Endodermal cell (in vitro differentiated cells): Measurements from ENCODE around the gene MRPS24. TPM values are rescaled to one million over a fixed set of nuclear protein-coding genes. Genes with fewer than 3 reads are reported as not detected.

Experiments used
- DNase-seq: peaks from one replicate; pipeline ENCODE4 v3.0.0-alpha.2; 2017
- H3K27ac ChIP-seq: 2 replicates; pipeline ENCODE4 v1.5.1; 2013; ENCODE audit warnings: mild to moderate bottlenecking, low read depth, low read length, moderate library complexity
- H3K27me3 ChIP-seq: 2 replicates; pipeline ENCODE4 v1.6.1; 2013; ENCODE audit warnings: mild to moderate bottlenecking, low read length, moderate library complexity; ENCODE audit not compliant: insufficient read depth, control insufficient read depth, poor library complexity, severe bottlenecking
- H3K36me3 ChIP-seq: 2 replicates; pipeline ENCODE4 v1.7.0; 2013; ENCODE audit warnings: mild to moderate bottlenecking, low read length, moderate library complexity; ENCODE audit not compliant: control insufficient read depth, insufficient read depth
- H3K4me1 ChIP-seq: one replicate; pipeline ENCODE4 v1.7.0; 2013; ENCODE audit warnings: low read length; ENCODE audit not compliant: control insufficient read depth, insufficient read depth
- H3K4me3 ChIP-seq: 2 replicates; pipeline ENCODE4 v1.5.1; 2013; ENCODE audit warnings: mild to moderate bottlenecking, low read length, moderate library complexity
- H3K9ac ChIP-seq: 2 replicates; pipeline ENCODE4 v1.6.1; 2013; ENCODE audit warnings: mild to moderate bottlenecking, low read length, moderate library complexity; ENCODE audit not compliant: poor library complexity, severe bottlenecking; ENCODE audit errors: extremely low read depth
- H3K9me3 ChIP-seq: 2 replicates; pipeline ENCODE4 v1.6.1; 2013; ENCODE audit warnings: mild to moderate bottlenecking, low read length, moderate library complexity; ENCODE audit not compliant: control insufficient read depth
- H3K27ac Mint-ChIP-seq: 2 replicates; pipeline ENCODE4 v1.8.0; 2020; ENCODE audit warnings: mixed read lengths
- H3K27me3 Mint-ChIP-seq: 2 replicates; pipeline ENCODE4 v1.8.0; 2021; ENCODE audit warnings: mild to moderate bottlenecking, mixed read lengths; ENCODE audit not compliant: insufficient read depth
- H3K36me3 Mint-ChIP-seq: 2 replicates; pipeline ENCODE4 v1.8.0; 2020; ENCODE audit warnings: low read depth, mixed read lengths
- H3K4me1 Mint-ChIP-seq: 2 replicates; pipeline ENCODE4 v1.8.0; 2020; ENCODE audit warnings: mixed read lengths
- H3K4me3 Mint-ChIP-seq: 2 replicates; pipeline ENCODE4 v1.8.0; 2020; ENCODE audit warnings: mild to moderate bottlenecking, moderate library complexity, mixed read lengths
- H3K9me3 Mint-ChIP-seq: 2 replicates; pipeline ENCODE4 v1.8.0; 2020; ENCODE audit warnings: mild to moderate bottlenecking, mixed read lengths
- WGBS, 2 experiments: methylation state at CpG; one replicate each; pipeline versions ENCODE4 v1.1.5 to v1.1.7; 2013; ENCODE audit warnings: missing lambda C conversion rate in 2 of 2, mixed read lengths in 1 of 2; ENCODE audit not compliant: insufficient coverage in 1 of 2, insufficient read length in 1 of 2; 5-methylcytosine and 5-hydroxymethylcytosine counted together
- total RNA-seq, 2 donors: library from RNA; stranded (reverse); fragmentation: NEBNext Ultra II Directional in 1 of 2; extraction: Animal tissue kit (Norgen Biotek cat#: 25700) in 1 of 2; gene quantifications; 2 replicates in 1 of 2; 3 replicates in 1 of 2; pipeline ENCODE4 v1.2.1, GENCODE V29; 2021
- TF ChIP-seq, protein P1 (sequence below): fragments of 200-600 bp; sonication (generic); conservative IDR thresholded peaks from 2 replicates; pipeline ENCODE4 v1.5.0; 2021; ENCODE audit warnings: antibody characterized with exemption, mild to moderate bottlenecking

Gene MRPS24
- total RNA-seq, 2 donors from 2014 or later = 86.5 to 91.0 TPM

DNA sequence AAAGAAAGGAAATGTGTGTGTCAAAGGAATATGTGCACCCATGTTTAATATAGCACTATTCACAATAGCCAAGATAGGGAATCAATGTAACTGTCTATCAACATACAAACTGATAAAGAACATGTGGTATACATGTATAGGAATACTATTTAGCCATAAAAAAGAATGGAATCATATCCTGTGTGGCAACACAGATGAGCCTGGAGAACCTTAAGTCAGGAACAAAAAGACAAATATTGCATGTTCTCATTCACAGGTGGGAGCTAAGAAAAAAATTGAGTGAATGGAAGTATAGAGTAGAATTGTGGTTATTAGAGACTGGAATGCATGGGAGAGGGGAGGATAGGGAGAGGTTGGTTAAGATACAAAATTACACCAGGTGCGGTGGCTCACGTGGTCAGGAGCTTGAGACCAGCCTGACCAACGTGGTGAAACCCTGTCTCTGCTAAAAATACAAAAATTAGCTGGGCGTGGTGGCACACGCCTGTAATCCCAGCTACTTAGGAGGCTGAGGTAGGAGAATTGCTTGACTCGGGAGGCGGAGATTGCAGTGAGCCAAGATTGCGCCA, 26.6 kb upstream of the MRPS24 start:
- Histone ChIP-seq H3K9ac (no peak overlapping the region), H3K36me3 (peaks cover 4% of the 10 kb centered on the region), H3K27ac (no peak overlapping the region), H3K9me3 (no peaks in the 10 kb centered on the region), H3K27me3 (no peaks in the 10 kb centered on the region), H3K4me3 (no peak overlapping the region), H3K4me1 (no peaks in the 10 kb centered on the region)
- WGBS, 2 experiments = 92 to 95% methylated on average over 4 to 8 of the region's 8 CpGs
- Mint-ChIP-seq H3K27ac (no peak overlapping the region), H3K9me3 (no peaks in the 10 kb centered on the region), H3K36me3 (peaks cover 4% of the 10 kb centered on the region), H3K27me3 (no peaks in the 10 kb centered on the region), H3K4me1 (peaks cover 1% of the 10 kb centered on the region), H3K4me3 (no peak overlapping the region)
- TF ChIP-seq, protein P1, sequence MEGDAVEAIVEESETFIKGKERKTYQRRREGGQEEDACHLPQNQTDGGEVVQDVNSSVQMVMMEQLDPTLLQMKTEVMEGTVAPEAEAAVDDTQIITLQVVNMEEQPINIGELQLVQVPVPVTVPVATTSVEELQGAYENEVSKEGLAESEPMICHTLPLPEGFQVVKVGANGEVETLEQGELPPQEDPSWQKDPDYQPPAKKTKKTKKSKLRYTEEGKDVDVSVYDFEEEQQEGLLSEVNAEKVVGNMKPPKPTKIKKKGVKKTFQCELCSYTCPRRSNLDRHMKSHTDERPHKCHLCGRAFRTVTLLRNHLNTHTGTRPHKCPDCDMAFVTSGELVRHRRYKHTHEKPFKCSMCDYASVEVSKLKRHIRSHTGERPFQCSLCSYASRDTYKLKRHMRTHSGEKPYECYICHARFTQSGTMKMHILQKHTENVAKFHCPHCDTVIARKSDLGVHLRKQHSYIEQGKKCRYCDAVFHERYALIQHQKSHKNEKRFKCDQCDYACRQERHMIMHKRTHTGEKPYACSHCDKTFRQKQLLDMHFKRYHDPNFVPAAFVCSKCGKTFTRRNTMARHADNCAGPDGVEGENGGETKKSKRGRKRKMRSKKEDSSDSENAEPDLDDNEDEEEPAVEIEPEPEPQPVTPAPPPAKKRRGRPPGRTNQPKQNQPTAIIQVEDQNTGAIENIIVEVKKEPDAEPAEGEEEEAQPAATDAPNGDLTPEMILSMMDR = no peak
- no peak for DNase-seq

DNA sequence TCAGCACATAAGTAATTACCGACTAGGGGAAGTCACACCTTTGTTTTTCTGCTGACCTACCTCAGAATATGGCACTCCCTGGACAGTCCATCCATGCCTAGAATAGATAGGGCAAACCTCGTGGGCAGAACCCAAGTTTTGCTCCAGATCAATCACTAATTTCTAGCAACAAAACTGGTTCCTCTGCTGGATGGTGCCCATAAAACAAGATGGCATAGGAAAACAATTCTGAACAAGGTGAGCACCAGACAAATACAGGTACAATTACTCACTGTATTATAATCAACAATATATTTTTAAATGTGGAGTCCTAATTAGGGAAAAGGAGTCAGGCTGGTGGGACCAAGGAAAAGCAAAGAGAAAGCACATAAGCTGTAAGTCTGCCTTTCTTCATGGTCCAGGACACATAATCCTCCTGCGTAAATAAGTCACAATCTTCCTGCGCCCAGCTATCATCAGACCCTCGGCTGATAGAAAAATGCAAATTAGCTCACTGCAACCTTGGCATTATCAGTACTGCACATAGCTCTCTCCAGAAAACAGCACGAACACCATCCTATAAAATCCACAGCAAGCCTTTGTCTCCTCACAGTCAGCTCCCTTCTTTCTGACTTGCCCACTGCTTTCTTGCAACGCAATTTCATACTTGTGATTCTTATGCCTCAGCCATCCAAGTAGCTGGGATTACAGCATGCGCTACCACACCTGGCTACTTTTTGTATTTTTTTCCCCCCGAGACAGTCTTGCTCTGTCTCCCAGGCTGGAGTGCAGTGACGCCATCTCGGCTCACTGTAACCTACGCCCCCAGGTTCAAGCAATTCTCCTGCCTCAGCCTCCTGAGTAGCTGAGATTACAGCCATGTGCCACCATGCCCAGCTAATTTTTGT, 22.0 kb upstream of the MRPS24 start:
- 91 to 94% methylated on average over 11 to 12 of the region's 12 CpGs for WGBS, 2 experiments

DNA sequence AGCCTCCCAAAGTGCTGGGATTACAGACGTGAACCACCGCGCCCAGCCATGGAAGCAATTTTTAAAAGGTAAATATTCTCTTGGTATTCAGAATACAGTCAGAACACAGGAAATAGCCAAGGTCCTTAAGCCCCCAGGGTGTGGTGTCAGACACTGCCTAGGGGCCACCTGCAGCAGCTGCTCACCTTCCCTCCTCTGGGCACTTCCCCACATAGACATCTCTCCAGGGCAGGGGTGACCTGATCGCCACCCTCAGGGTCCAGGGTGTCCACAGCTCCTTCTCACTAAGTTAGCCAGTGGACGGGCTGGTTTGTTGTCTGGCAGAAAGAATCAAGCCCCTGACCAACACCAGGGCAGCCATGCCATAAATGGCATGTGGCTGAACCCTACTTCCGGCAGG, 21.2 kb upstream of the MRPS24 start:
- no peak overlapping the region for H3K4me3 Mint-ChIP-seq
- no peak overlapping the region for H3K27ac Mint-ChIP-seq
- TF ChIP-seq, protein P1 = no peak
- no peaks in the 10 kb centered on the region for H3K9me3 ChIP-seq
- H3K4me1 Mint-ChIP-seq = peaks cover 1% of the 10 kb centered on the region
- H3K27me3 Mint-ChIP-seq = no peaks in the 10 kb centered on the region
- H3K9ac ChIP-seq = no peak overlapping the region
- H3K4me3 ChIP-seq = no peak overlapping the region
- H3K36me3 ChIP-seq = peaks cover 8% of the 10 kb centered on the region
- H3K4me1 ChIP-seq = no peaks in the 10 kb centered on the region
- peaks cover 14% of the 10 kb centered on the region for H3K36me3 Mint-ChIP-seq
- H3K27ac ChIP-seq = no peak overlapping the region
- 95 to 96% methylated on average over 4 to 6 of the region's 6 CpGs for WGBS, 2 experiments
- no peaks in the 10 kb centered on the region for H3K9me3 Mint-ChIP-seq
- no peak for DNase-seq
- no peaks in the 10 kb centered on the region for H3K27me3 ChIP-seq

More for the DNA sequence above, 22.0 kb upstream of the MRPS24 start:
- Mint-ChIP-seq H3K27me3 (no peaks in the 10 kb centered on the region), H3K4me3 (no peak overlapping the region), H3K4me1 (peaks cover 1% of the 10 kb centered on the region), H3K36me3 (peaks cover 9% of the 10 kb centered on the region), H3K9me3 (no peaks in the 10 kb centered on the region), H3K27ac (no peak overlapping the region)
- H3K4me1 ChIP-seq = no peaks in the 10 kb centered on the region
- TF ChIP-seq, protein P1 = no peak
- H3K9me3 ChIP-seq = no peaks in the 10 kb centered on the region
- H3K9ac ChIP-seq = no peak overlapping the region
- peaks cover 4% of the 10 kb centered on the region for H3K36me3 ChIP-seq
- H3K27me3 ChIP-seq = no peaks in the 10 kb centered on the region
- DNase-seq = no peak
- H3K4me3 ChIP-seq = no peak overlapping the region
- no peak overlapping the region for H3K27ac ChIP-seq
